ENCODE data around the gene PLD6.

DNA sequence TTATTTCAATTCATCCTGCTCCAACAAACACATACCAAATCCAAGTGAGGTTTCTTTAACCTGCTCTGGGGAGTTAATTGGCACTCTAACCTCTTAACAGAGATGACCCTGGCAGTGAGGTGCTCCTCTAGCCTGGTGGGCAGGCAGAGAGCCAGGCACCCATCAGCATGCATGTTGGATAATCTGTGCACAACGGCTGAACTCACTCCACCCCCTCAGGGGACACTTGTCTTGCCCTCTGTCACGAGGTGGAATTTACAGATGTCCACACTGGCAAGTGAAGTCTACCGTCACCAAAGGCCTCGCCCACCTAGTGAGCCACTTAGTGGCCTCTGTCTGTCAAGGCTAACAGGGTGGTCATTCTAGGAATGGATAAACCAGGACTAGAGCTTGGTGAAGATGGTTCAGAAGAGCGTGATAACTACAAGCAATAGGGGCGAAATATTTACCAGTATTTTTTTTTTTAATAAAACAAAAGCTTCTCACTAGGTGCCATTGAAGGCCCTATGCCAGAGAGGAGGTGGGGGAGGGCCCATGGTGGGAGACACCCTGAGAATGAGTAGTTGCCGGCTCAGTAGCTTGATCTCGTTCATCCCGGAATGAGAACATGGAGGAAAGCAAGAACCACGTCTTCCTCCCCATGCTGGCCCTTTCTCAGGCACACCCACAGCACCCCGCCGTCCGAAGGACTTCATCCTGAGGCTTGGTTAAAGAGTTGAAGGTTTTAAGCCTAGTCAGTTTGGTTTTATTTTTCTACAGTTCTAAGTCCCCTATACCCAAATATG lies 25.2 kb downstream of the PLD6 start:
- TF ChIP-seq CTCF (conservative IDR thresholded peaks at IDR 0.05 in 1 of 2, IDR thresholded peaks at IDR 0.05 in 1 of 2; ENCODE audit: low read depth in 1 of 2, low read length in 2 of 2) = no peak
- no peak for TF ChIP-seq EZH2 (IDR thresholded peaks at IDR 0.05; ENCODE audit: low read length, missing control alignments)

Measured in fibroblast of lung (primary cell).